ENCODE data around the gene STK38L.

The STK38L gene

DNA sequence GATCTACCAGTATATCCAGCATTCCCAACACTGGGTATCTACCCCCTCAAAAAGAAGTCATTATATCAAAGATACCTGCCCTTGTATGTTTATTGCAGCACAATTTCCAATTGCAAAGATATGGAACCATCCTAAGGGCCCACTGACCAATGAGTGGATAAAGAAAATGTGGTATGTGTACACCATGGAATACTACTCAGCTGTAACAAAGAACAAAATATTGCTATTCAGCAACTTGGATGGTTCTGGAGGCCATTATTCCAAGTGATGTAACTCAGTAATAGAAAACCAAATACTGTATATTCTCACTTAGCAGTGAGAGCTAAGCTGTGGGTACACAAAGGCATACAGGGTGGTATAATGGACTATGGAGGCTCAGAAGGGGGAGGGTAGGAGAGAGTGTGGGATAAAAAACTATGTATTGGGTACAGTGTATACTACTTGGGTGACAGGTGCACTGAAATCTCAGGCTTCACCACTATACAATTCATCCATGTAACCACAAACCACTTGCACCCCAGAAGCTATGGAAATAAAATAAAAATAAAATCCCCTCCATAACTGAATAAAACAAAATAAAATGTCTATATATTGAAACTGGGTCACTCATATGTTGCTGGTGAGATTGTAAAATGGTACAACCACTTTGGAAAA lies 34.7 kb upstream of the STK38L start (continued):
- TF ChIP-seq, protein P1, sequence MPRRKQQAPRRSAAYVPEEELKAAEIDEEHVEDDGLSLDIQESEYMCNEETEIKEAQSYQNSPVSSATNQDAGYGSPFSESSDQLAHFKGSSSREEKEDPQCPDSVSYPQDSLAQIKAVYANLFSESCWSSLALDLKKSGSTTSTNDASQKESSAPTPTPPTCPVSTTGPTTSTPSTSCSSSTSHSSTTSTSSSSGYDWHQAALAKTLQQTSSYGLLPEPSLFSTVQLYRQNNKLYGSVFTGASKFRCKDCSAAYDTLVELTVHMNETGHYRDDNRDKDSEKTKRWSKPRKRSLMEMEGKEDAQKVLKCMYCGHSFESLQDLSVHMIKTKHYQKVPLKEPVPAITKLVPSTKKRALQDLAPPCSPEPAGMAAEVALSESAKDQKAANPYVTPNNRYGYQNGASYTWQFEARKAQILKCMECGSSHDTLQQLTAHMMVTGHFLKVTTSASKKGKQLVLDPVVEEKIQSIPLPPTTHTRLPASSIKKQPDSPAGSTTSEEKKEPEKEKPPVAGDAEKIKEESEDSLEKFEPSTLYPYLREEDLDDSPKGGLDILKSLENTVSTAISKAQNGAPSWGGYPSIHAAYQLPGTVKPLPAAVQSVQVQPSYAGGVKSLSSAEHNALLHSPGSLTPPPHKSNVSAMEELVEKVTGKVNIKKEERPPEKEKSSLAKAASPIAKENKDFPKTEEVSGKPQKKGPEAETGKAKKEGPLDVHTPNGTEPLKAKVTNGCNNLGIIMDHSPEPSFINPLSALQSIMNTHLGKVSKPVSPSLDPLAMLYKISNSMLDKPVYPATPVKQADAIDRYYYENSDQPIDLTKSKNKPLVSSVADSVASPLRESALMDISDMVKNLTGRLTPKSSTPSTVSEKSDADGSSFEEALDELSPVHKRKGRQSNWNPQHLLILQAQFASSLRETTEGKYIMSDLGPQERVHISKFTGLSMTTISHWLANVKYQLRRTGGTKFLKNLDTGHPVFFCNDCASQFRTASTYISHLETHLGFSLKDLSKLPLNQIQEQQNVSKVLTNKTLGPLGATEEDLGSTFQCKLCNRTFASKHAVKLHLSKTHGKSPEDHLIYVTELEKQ (tag by site-specific recombination; IDR thresholded peaks at IDR 0.05; ENCODE audit: borderline replicate concordance): no peak
- TF ChIP-seq ZNF473 (tag by site-specific recombination; IDR thresholded peaks at IDR 0.05) (no peak), ZNF280D (tag by site-specific recombination; IDR thresholded peaks at IDR 0.05) (no peak), ZNF660 (tag by site-specific recombination; IDR thresholded peaks at IDR 0.05) (no peak), IKZF3 (tag by site-specific recombination; IDR thresholded peaks at IDR 0.05) (no peak), ZEB2 (tag by site-specific recombination; IDR thresholded peaks at IDR 0.05) (no peak), SP3 (tag by site-specific recombination; IDR thresholded peaks at IDR 0.05) (no peak), ZNF202 (tag by site-specific recombination; IDR thresholded peaks at IDR 0.05; ENCODE audit: borderline replicate concordance) (no peak), ZNF157 (tag by site-specific recombination; IDR thresholded peaks at IDR 0.05) (no peak), ZNF785 (tag by site-specific recombination; IDR thresholded peaks at IDR 0.05) (no peak), TCF7L2 (IDR thresholded peaks at IDR 0.05; ENCODE audit: borderline replicate concordance, low read depth, low read length) (no peak), ZBTB1 (tag by site-specific recombination; IDR thresholded peaks at IDR 0.05) (no peak), ZNF561 (tag by site-specific recombination; IDR thresholded peaks at IDR 0.05; ENCODE audit: borderline replicate concordance) (no peak)
- TF ChIP-seq, protein P2, sequence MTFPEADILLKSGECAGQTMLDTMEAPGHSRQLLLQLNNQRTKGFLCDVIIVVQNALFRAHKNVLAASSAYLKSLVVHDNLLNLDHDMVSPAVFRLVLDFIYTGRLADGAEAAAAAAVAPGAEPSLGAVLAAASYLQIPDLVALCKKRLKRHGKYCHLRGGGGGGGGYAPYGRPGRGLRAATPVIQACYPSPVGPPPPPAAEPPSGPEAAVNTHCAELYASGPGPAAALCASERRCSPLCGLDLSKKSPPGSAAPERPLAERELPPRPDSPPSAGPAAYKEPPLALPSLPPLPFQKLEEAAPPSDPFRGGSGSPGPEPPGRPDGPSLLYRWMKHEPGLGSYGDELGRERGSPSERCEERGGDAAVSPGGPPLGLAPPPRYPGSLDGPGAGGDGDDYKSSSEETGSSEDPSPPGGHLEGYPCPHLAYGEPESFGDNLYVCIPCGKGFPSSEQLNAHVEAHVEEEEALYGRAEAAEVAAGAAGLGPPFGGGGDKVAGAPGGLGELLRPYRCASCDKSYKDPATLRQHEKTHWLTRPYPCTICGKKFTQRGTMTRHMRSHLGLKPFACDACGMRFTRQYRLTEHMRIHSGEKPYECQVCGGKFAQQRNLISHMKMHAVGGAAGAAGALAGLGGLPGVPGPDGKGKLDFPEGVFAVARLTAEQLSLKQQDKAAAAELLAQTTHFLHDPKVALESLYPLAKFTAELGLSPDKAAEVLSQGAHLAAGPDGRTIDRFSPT (tag by site-specific recombination; IDR thresholded peaks at IDR 0.05): no peak

- no peaks in the 10 kb centered on the region for H3K36me3 ChIP-seq (ENCODE audit: control insufficient read depth in 2 of 2, insufficient read depth in 1 of 2, low read length in 2 of 2)
- H3K4me1 ChIP-seq (ENCODE audit: control insufficient read depth, insufficient read depth, low read length): no peaks in the 10 kb centered on the region
- ChIA-PET POLR2A (no interaction called here), CTCF (interaction anchor here (0.5 kb wide), 1 partner anchor 9 kb away, joined by 5 read pairs; no protein-coding TSS in a partner anchor)
- TF ChIP-seq ZFHX2 (tag by site-specific recombination; conservative IDR thresholded peaks at IDR 0.05): no peak
- TF ChIP-seq ZNF146 (tag by site-specific recombination; IDR thresholded peaks at IDR 0.05): peak; percentile 76
- 0 out of 2 replicates have a peak, but pooled peaks have one; percentile 39 for TF ChIP-seq ZNF580 (tag by site-specific recombination; IDR thresholded peaks at IDR 0.05)
- H3K27ac ChIP-seq (ENCODE audit: extremely low read depth, low read depth, low read length): no peak overlapping the region
- no peak overlapping the region for H3K4me3 ChIP-seq (ENCODE audit: low read depth, low read length)
- no peaks in the 10 kb centered on the region for H3K9me3 ChIP-seq (ENCODE audit: control insufficient read depth, insufficient read depth, low read depth, low read length)
Observed at GRCh38 chr12:27210187-27210586, 33.9 kb upstream of the STK38L start.
